HEK293 (cell line): ENCODE measurements around the gene SYT4.

Experiments
- KLF16 ChIP-seq: fragments of 450-650 bp; formaldehyde crosslinking; IDR thresholded peaks from 2 replicates; pipeline ENCODE4 v1.5.1; 2017; ENCODE audit warnings: missing biosample characterization, missing genetic modification characterization
- PBX3 ChIP-seq: sonication (generic); formaldehyde crosslinking; IDR thresholded peaks from 2 replicates; pipeline ENCODE4 v1.8.1; 2022; ENCODE audit warnings: mild to moderate bottlenecking, moderate library complexity, missing genetic modification reagents
- ZBTB20 ChIP-seq: fragments of 450-650 bp; formaldehyde crosslinking; IDR thresholded peaks from 2 replicates; pipeline ENCODE4 v1.5.1; 2016; ENCODE audit warnings: missing biosample characterization, missing genetic modification characterization
- ZBTB21 ChIP-seq: fragments of 450-650 bp; formaldehyde crosslinking; IDR thresholded peaks from 2 replicates; pipeline ENCODE4 v1.5.1; 2017; ENCODE audit warnings: missing biosample characterization, missing genetic modification characterization
- ZBTB7A ChIP-seq: fragments of 450-650 bp; formaldehyde crosslinking; IDR thresholded peaks from 2 replicates; pipeline ENCODE4 v1.5.1; 2016; ENCODE audit warnings: low read depth, missing biosample characterization, missing genetic modification characterization
- ZNF513 ChIP-seq: fragments of 450-650 bp; IDR thresholded peaks from 2 replicates; pipeline ENCODE4 v1.5.1; 2018; ENCODE audit warnings: missing biosample characterization, missing genetic modification characterization
- ZNF610 ChIP-seq: fragments of 450-650 bp; formaldehyde crosslinking; IDR thresholded peaks from 2 replicates; pipeline ENCODE4 v1.5.1; 2016; ENCODE audit warnings: missing biosample characterization, missing genetic modification characterization, borderline replicate concordance
- ZNF645 ChIP-seq: fragments of 450-650 bp; formaldehyde crosslinking; IDR thresholded peaks from 2 replicates; pipeline ENCODE4; 2016; ENCODE audit warnings: missing biosample characterization, missing genetic modification characterization
- ZNF704 ChIP-seq: fragments of 450-650 bp; formaldehyde crosslinking; IDR thresholded peaks from 2 replicates; pipeline ENCODE4 v1.5.1; 2016; ENCODE audit warnings: missing biosample characterization, missing genetic modification characterization
- ZNF830 ChIP-seq: fragments of 450-650 bp; IDR thresholded peaks from 2 replicates; pipeline ENCODE4 v1.5.0; 2018; ENCODE audit warnings: missing biosample characterization, missing genetic modification characterization, low read depth, mild to moderate bottlenecking, moderate library complexity
- TF ChIP-seq, protein P1 (sequence below): fragments of 450-650 bp; formaldehyde crosslinking; IDR thresholded peaks from 2 replicates; pipeline ENCODE4 v1.5.1; 2016; ENCODE audit warnings: missing biosample characterization, missing genetic modification characterization
- TF ChIP-seq, protein P2 (sequence below): fragments of 450-650 bp; formaldehyde crosslinking; IDR thresholded peaks from 2 replicates; pipeline ENCODE4 v1.5.1; 2016; ENCODE audit warnings: missing biosample characterization, missing genetic modification characterization

GRCh38 chr18:43312891-43313290 is 35.6 kb upstream of the SYT4 start:
- TF ChIP-seq ZNF610 (tag by site-specific recombination): no peak
- TF ChIP-seq ZBTB21 (tag by site-specific recombination): no peak
- TF ChIP-seq, protein P1, sequence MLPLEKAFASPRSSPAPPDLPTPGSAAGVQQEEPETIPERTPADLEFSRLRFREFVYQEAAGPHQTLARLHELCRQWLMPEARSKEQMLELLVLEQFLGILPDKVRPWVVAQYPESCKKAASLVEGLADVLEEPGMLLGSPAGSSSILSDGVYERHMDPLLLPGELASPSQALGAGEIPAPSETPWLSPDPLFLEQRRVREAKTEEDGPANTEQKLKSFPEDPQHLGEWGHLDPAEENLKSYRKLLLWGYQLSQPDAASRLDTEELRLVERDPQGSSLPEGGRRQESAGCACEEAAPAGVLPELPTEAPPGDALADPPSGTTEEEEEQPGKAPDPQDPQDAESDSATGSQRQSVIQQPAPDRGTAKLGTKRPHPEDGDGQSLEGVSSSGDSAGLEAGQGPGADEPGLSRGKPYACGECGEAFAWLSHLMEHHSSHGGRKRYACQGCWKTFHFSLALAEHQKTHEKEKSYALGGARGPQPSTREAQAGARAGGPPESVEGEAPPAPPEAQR (tag by site-specific recombination): no peak
- TF ChIP-seq ZNF830 (tag by site-specific recombination): no peak
- no peak for TF ChIP-seq ZBTB20 (tag by site-specific recombination)
- TF ChIP-seq, protein P2, sequence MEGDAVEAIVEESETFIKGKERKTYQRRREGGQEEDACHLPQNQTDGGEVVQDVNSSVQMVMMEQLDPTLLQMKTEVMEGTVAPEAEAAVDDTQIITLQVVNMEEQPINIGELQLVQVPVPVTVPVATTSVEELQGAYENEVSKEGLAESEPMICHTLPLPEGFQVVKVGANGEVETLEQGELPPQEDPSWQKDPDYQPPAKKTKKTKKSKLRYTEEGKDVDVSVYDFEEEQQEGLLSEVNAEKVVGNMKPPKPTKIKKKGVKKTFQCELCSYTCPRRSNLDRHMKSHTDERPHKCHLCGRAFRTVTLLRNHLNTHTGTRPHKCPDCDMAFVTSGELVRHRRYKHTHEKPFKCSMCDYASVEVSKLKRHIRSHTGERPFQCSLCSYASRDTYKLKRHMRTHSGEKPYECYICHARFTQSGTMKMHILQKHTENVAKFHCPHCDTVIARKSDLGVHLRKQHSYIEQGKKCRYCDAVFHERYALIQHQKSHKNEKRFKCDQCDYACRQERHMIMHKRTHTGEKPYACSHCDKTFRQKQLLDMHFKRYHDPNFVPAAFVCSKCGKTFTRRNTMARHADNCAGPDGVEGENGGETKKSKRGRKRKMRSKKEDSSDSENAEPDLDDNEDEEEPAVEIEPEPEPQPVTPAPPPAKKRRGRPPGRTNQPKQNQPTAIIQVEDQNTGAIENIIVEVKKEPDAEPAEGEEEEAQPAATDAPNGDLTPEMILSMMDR (tag by site-specific recombination): no peak
- no peak for TF ChIP-seq ZNF645 (tag by site-specific recombination)
- no peak for TF ChIP-seq PBX3 (CRISPR knock-in tag)
- no peak for TF ChIP-seq ZNF704 (tag by site-specific recombination)
- no peak for TF ChIP-seq ZNF513 (tag by site-specific recombination)
- TF ChIP-seq ZBTB7A (tag by site-specific recombination): no peak
- no peak for TF ChIP-seq KLF16 (tag by site-specific recombination)
